Testis (tissue), 2 donors: ENCODE measurements around the gene MEN1.

Experiments used
- POLR2A ChIP-seq: fragments of 450-650 bp; IDR thresholded peaks from one replicate; pipeline ENCODE4 v1.6.1; 2017; ENCODE audit warnings: antibody characterized with exemption, mild to moderate bottlenecking, moderate library complexity
- TF ChIP-seq, protein P1 (sequence below), 3 experiments: fragments of 450-650 bp in 2 of 3; fragments of 200-600 bp in 1 of 3; sonication (generic) in 1 of 3; IDR thresholded peaks; one replicate each; pipeline ENCODE4 v1.5.1; 2016 to 2019; ENCODE audit warnings: antibody characterized with exemption in 3 of 3, mild to moderate bottlenecking in 2 of 3, moderate library complexity in 1 of 3

DNA sequence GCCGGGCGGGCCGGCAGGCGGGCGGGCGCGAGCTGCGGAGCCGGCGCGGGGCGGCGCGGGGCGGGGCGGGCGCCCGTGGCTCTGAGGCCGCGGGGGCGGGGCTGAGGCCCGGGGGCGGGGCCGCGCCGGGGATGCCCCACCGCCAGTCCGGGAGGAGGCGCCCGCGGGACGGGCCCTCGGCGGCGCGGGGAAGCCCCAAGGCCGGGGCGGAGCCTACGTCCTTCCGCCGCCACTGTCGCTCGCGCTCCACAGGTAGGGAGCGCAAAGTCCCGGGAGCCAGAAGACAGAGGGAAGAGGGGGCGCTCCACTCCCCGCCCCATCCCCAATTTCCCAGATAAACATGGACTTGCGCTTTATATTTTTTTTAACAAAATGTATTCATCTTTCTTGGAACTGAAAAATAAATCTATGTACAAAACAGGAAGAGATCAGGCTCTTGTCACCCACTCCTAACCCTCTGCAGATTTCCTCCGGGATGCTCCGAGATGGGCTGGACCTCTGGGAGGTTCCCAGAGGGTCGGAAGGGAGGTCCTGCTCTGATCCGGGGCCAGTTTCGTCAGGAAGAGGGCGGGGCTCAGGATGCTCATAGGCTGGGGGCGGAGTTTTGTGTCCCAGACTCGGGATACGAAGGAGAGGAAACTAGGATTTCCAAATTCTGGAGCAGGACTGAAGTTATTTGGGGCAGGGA is 7.0 kb downstream of the MEN1 start, which contains the start of gene MAP4K2:
- no peak for TF ChIP-seq POLR2A
- TF ChIP-seq, protein P1, sequence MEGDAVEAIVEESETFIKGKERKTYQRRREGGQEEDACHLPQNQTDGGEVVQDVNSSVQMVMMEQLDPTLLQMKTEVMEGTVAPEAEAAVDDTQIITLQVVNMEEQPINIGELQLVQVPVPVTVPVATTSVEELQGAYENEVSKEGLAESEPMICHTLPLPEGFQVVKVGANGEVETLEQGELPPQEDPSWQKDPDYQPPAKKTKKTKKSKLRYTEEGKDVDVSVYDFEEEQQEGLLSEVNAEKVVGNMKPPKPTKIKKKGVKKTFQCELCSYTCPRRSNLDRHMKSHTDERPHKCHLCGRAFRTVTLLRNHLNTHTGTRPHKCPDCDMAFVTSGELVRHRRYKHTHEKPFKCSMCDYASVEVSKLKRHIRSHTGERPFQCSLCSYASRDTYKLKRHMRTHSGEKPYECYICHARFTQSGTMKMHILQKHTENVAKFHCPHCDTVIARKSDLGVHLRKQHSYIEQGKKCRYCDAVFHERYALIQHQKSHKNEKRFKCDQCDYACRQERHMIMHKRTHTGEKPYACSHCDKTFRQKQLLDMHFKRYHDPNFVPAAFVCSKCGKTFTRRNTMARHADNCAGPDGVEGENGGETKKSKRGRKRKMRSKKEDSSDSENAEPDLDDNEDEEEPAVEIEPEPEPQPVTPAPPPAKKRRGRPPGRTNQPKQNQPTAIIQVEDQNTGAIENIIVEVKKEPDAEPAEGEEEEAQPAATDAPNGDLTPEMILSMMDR (IDR thresholded peaks at IDR 0.05) = no peak
